Smooth muscle cell (in vitro differentiated cells): ENCODE results near the gene ETHE1. TPM values are rescaled to one million over a fixed set of nuclear protein-coding genes. Genes with fewer than 3 reads are reported as not detected.

Source experiments
- DNase-seq: peaks from one replicate; lab custom pipeline; 2025; ENCODE audit not compliant: unreplicated experiment; lab: John Stamatoyannopoulos, UW
- H2AFZ ChIP-seq: fragments of 200-600 bp; sonication (generic); 2 replicates; pipeline ENCODE4 v1.6.0; 2016; ENCODE audit warnings: antibody characterized with exemption, low read depth, mild to moderate bottlenecking
- H3F3A ChIP-seq: fragments of 200-600 bp; sonication (generic); 2 replicates; pipeline ENCODE4 v1.6.0; 2017; ENCODE audit warnings: antibody characterized with exemption, low read depth
- H3K27ac ChIP-seq: fragments of 200-600 bp; sonication (generic); 2 replicates; pipeline ENCODE4 v1.5.1; 2016; ENCODE audit warnings: low read depth, mild to moderate bottlenecking
- H3K27me3 ChIP-seq: fragments of 200-600 bp; sonication (generic); 2 replicates; pipeline ENCODE4 v1.6.1; 2016; ENCODE audit warnings: low read depth, mild to moderate bottlenecking
- H3K36me3 ChIP-seq: fragments of 200-600 bp; sonication (generic); 2 replicates; pipeline ENCODE4 v1.5.1; 2016; ENCODE audit warnings: low read depth
- H3K4me1 ChIP-seq: fragments of 200-600 bp; sonication (generic); 2 replicates; pipeline ENCODE4 v1.5.1; 2016; ENCODE audit warnings: low read depth
- H3K4me2 ChIP-seq: fragments of 200-600 bp; sonication (generic); 2 replicates; pipeline ENCODE4 v1.6.0; 2016; ENCODE audit warnings: mild to moderate bottlenecking
- H3K4me3 ChIP-seq: fragments of 200-600 bp; sonication (generic); 2 replicates; pipeline ENCODE4 v1.5.1; 2016; ENCODE audit warnings: mild to moderate bottlenecking
- H3K79me2 ChIP-seq: fragments of 200-600 bp; sonication (generic); 2 replicates; pipeline ENCODE4 v1.6.0; 2016; ENCODE audit warnings: low read depth, mild to moderate bottlenecking
- H3K9ac ChIP-seq: fragments of 200-600 bp; sonication (generic); 2 replicates; pipeline ENCODE4 v1.6.0; 2016; ENCODE audit warnings: low read depth
- H3K9me3 ChIP-seq: fragments of 200-600 bp; sonication (generic); replicated peaks from 2 replicates; pipeline ENCODE4 v1.5.1; 2016; ENCODE audit warnings: low read depth
- H4K20me1 ChIP-seq: fragments of 200-600 bp; sonication (generic); 2 replicates; pipeline ENCODE4 v1.6.0; 2016; ENCODE audit warnings: low read depth
- WGBS: methylation state at CpG from one replicate; pipeline ENCODE4 v1.1.7; 2016; ENCODE audit warnings: low lambda C conversion rate; 5-methylcytosine and 5-hydroxymethylcytosine counted together
- polyA plus RNA-seq: library from polyadenylated mRNA; unstranded; fragments of >200 nt; fragmentation: Nextera tagmentation; extraction: Ambion mirVana; gene quantifications from 2 replicates; pipeline ENCODE4 v1.2.1, GENCODE V29; 2016
- total RNA-seq: library from RNA; depleted of rRNA; stranded (reverse); fragments of >200 nt; gene quantifications from 2 replicates; pipeline ENCODE4 v1.2.3, GENCODE V29; 2014
- TF ChIP-seq, protein P1 (sequence below): fragments of 200-600 bp; sonication (generic); IDR thresholded peaks from 2 replicates; pipeline ENCODE4 v1.5.1; 2017; ENCODE audit warnings: borderline replicate concordance, mild to moderate bottlenecking, antibody characterized with exemption; ENCODE audit not compliant: insufficient read depth, poor library complexity, severe bottlenecking

ETHE1 gene
- total and polyA plus RNA-seq, 2 experiments from 2014 or later = 61.1 to 61.4 TPM

DNA sequence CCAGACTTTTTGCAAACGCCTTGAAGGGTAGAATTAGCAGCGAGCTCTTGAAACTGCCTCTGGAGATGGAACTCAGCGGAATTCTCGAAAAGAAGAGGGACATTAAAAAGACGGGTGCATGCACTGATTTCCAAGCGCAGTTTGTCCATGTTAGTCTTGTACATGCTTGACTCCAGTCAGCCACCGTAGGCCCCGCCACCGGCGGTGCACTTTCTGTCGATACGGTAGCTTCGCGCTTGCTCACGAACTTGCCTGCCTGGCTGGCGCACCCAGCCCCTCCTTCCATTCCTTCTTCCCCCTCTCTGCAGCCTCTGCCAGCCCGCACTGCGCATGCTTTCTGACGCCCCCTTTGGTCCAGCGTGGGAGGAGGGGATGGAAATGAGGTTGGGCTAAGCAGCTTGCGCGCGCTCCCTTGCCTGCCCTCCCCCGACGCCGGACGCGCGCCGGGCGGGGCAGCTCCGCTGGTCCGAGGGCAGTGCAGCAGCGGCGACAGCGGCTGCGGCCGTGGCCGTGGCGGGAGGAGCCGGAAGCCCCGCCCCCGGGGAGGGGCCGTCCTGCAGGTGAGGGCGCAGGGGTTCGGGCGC lies 6.1 kb upstream of the ETHE1 start, which contains the start of gene ZNF575:
Gene ZNF575, plus strand, starts transcription at position 227 of the 584 bp plus-strand sequence. CDS start 1,235 bp downstream, outside the sequence.
- Histone ChIP-seq H2AFZ (no peak within 1 kb of the TSS), H3K9ac (no peak within 1 kb of the TSS), H3K27ac (peak within 1 kb of the TSS; percentile 44), H3K9me3 (no peaks in the 10 kb centered on the region), H3K36me3 (peaks cover 2% of the 10 kb centered on the region), H4K20me1 (no peaks in the 10 kb centered on the region), H3K4me2 (peak within 1 kb of the TSS; percentile 85), H3K4me1 (peaks cover 4% of the 10 kb centered on the region), H3F3A (no peaks in the 10 kb centered on the region), H3K79me2 (no peaks in the 10 kb centered on the region), H3K27me3 (no peaks in the 10 kb centered on the region), H3K4me3 (peak within 1 kb of the TSS; percentile 53)
- 1% methylated on average over 46 of the region's 47 CpGs for WGBS
- TF ChIP-seq, protein P1, sequence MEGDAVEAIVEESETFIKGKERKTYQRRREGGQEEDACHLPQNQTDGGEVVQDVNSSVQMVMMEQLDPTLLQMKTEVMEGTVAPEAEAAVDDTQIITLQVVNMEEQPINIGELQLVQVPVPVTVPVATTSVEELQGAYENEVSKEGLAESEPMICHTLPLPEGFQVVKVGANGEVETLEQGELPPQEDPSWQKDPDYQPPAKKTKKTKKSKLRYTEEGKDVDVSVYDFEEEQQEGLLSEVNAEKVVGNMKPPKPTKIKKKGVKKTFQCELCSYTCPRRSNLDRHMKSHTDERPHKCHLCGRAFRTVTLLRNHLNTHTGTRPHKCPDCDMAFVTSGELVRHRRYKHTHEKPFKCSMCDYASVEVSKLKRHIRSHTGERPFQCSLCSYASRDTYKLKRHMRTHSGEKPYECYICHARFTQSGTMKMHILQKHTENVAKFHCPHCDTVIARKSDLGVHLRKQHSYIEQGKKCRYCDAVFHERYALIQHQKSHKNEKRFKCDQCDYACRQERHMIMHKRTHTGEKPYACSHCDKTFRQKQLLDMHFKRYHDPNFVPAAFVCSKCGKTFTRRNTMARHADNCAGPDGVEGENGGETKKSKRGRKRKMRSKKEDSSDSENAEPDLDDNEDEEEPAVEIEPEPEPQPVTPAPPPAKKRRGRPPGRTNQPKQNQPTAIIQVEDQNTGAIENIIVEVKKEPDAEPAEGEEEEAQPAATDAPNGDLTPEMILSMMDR = no peak
- peak; percentile 84 for DNase-seq

DNA sequence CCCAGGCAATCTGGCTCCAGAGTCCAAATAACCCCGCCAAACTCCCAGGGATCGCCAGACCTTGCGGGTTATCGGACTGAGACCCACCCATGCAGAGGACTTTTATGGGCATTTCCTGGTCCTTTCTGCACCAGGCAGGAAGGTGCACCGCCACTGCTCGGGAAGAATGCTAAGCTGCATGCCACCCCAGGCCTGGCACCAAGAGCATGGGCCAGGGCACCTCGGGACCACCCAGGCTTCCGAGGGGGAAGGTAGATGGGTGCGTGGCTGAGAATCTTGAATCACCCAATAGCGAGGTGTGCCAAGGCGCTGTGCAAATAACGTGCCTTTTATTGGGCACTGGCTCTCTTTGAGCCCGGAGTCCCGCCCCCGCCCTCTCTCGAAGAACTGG lies 5.6 kb upstream of the ETHE1 start:
- Histone ChIP-seq H4K20me1 (no peaks in the 10 kb centered on the region), H3F3A (no peaks in the 10 kb centered on the region), H3K9me3 (no peaks in the 10 kb centered on the region), H3K4me2 (peak overlapping the region; percentile 85), H3K27ac (peak overlapping the region; percentile 44), H3K4me3 (peak overlapping the region; percentile 53), H3K9ac (no peak overlapping the region), H3K27me3 (no peaks in the 10 kb centered on the region), H3K4me1 (peaks cover 4% of the 10 kb centered on the region), H2AFZ (no peak overlapping the region), H3K36me3 (no peaks in the 10 kb centered on the region), H3K79me2 (no peaks in the 10 kb centered on the region)
- 3% methylated on average over 16 of the region's 16 CpGs for WGBS
- TF ChIP-seq, protein P1 = no peak
- peak; percentile 30 for DNase-seq

DNA sequence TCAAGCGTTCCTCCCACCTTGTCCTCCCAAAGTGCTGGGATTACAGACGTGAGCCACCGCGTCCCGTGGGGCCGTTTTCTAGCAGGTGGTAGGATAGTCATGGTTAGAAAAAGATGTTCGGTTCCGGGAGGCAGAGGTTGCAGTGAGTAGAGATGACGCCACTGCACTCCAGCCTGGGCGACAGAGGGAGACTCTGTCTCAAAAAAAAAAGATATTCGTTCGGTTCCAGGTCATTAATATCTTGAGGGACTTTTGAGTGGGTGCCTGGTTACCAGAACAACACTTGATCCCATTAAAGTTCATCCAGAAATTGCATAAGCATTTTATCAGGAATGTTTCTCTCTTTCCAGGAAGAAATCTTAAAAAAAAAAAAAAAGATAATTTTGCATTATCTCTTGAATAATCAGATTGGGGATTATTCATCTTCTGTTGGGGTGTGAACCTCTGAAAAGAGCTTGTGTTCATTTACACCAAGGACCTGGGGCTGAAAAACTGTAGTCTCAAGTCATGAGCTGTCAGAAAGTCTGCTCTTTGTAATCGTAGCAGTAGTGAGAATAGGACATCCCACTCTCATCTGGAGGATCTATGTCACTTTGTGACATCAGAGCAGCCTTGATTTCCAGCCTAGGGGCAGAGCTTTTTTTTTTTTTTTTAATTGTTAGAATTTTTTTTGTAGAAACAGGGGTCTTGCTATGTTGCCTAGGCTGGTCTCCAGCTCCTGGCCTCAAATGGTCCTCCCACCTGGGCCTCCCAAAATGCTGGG lies 1.0 kb upstream of the ETHE1 start:
- Histone ChIP-seq H3K27me3 (no peaks in the 10 kb centered on the region), H3K4me1 (peaks cover 14% of the 10 kb centered on the region), H2AFZ (no peak overlapping the region), H3K4me3 (peak overlapping the region; percentile 87), H3K9me3 (no peaks in the 10 kb centered on the region), H3F3A (no peaks in the 10 kb centered on the region), H3K79me2 (peaks cover 18% of the 10 kb centered on the region), H3K4me2 (peak overlapping the region; percentile 96), H3K27ac (peak overlapping the region; percentile 76), H3K36me3 (no peaks in the 10 kb centered on the region), H4K20me1 (peaks cover 12% of the 10 kb centered on the region), H3K9ac (no peak overlapping the region)
- TF ChIP-seq, protein P1 = no peak
- 59% methylated on average over 13 of the region's 13 CpGs for WGBS
- no peak for DNase-seq
